Activated CD4-positive, alpha-beta T cell treated with anti-CD3 and anti-CD28 coated beads, Interleukin-2, amount 10 ng/mL, durations not matched to agents 24 days and 14 days (primary cell): ENCODE measurements around the gene KCNIP1. TPM values are rescaled to one million over a fixed set of nuclear protein-coding genes. Genes with fewer than 3 reads are reported as not detected.

ENCODE experiments used
- DNase-seq: peaks from one replicate; pipeline ENCODE4 v3.0.0; 2022
- H3K27ac Mint-ChIP-seq: one replicate; pipeline ENCODE4 v1.8.0; 2022; ENCODE audit warnings: mild to moderate bottlenecking, mixed read lengths
- H3K27me3 Mint-ChIP-seq: one replicate; pipeline ENCODE4 v1.8.0; 2022; ENCODE audit warnings: mixed read lengths
- H3K36me3 Mint-ChIP-seq: one replicate; pipeline ENCODE4 v1.8.0; 2022; ENCODE audit warnings: low read depth, mild to moderate bottlenecking, mixed read lengths
- H3K4me1 Mint-ChIP-seq: one replicate; pipeline ENCODE4 v1.8.0; 2021; ENCODE audit warnings: mixed read lengths
- H3K4me3 Mint-ChIP-seq: one replicate; pipeline ENCODE4 v1.8.0; 2022; ENCODE audit warnings: mild to moderate bottlenecking, moderate library complexity, mixed read lengths
- H3K9me3 Mint-ChIP-seq: one replicate; pipeline ENCODE4 v1.8.0; 2021; ENCODE audit warnings: mixed read lengths
- intact Hi-C: fragments of 100-400 bp; cut with micrococcal nuclease; formaldehyde crosslinking; loops from one replicate; pipeline ENCODE4 v1.15.1; 2023
- total RNA-seq: library from RNA; stranded (reverse); gene quantifications from 2 replicates; pipeline ENCODE4 v1.2.3, GENCODE V29; 2022

Gene KCNIP1
- total RNA-seq, 1 donor from 2014 or later: not detected

DNA sequence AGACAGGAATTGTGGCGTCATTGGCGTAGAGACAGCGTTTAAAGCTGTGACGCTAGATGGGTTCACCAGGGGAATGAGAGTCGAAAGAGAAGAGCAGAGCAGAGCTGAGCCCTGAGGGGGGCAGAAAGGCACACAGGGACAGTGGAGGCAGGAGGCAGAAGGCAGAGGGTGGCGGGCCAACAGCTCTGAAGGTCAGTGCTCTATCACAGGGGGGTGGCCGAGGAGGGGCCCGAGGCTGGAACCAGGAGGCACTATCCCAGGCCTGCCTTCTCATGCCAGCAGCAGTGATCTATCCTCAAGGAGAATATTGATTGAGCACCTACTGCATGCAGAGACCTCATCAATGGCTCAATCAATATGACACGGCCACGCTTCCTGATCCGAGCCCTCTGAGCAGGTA is 132.4 kb downstream of the KCNIP1 start:
- Mint-ChIP-seq H3K27me3 (peaks cover 16% of the 10 kb centered on the region), H3K36me3 (no peaks in the 10 kb centered on the region), H3K4me1 (peaks cover 11% of the 10 kb centered on the region), H3K4me3 (no peak overlapping the region), H3K27ac (no peak overlapping the region), H3K9me3 (no peaks in the 10 kb centered on the region)
- DNase-seq: no peak
- intact Hi-C loops: loop anchor here (10.0 kb wide), 1 partner anchor 411 kb away; no protein-coding TSS in a partner anchor

DNA sequence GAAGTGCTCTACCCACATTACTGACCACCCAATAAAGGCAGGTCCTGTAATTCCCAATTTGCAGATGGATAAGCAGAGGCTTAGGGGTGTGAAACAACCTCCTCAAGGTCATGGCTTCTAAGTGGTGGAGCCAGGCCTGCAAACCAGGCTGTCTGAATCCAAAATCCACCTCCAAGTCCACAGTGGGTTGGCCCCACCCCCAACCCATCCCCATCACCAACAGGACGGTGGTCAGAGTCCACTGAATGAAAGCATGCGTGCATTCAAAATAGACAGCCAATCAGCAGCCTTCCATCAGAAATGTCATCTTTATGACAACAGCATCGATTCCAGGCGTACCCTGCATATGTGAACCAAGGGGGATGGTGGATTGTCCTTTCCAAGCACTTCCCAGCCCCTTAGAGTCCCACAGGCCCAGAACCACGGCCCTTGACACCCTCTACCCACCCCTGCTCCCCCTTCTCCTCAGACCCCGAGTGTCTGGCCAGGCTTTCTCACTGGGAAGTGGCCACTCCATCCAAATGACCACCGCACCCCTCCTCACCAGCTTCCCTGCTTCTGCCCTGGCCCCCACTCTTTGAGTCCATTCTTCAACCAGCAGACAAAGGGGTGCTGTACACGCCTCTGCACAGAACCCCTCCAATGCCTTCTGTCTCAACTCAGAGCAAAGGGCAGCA is 133.1 kb downstream of the KCNIP1 start:
- Mint-ChIP-seq H3K4me3 (no peak overlapping the region), H3K9me3 (no peaks in the 10 kb centered on the region), H3K4me1 (peaks cover 11% of the 10 kb centered on the region), H3K27ac (no peak overlapping the region), H3K27me3 (peaks cover 16% of the 10 kb centered on the region), H3K36me3 (no peaks in the 10 kb centered on the region)
- intact Hi-C loops: loop anchor here (10.0 kb wide), 1 partner anchor 412 kb away; no protein-coding TSS in a partner anchor
- DNase-seq: no peak

DNA sequence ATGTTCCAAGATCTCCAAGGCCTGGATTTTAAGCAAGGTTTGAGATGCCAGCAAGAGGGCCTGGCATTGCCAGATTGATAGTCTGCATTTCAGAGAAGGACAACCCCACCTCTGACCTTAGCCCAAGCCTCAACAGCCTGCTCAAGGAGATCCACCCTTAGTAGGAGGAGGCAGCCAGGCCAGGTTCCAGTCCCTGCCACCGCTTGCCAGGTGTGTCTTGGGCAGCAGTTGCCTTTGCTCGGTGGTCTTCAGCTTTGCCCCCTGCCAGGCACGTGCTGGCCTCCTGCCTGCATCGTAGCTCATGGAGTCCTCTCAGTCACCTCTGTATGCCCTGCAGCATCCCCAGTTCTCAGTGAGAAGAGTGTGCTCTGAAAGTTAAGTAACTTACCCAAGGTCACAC is 134.2 kb downstream of the KCNIP1 start:
- Mint-ChIP-seq H3K4me3 (no peak overlapping the region), H3K27me3 (peaks cover 16% of the 10 kb centered on the region), H3K4me1 (peaks cover 8% of the 10 kb centered on the region), H3K9me3 (no peaks in the 10 kb centered on the region), H3K27ac (no peak overlapping the region), H3K36me3 (no peaks in the 10 kb centered on the region)
- intact Hi-C loops: loop anchor here (2.0 to 10.0 kb wide), 2 partner anchors 413 to 705 kb away; no protein-coding TSS in a partner anchor
- DNase-seq: no peak

DNA sequence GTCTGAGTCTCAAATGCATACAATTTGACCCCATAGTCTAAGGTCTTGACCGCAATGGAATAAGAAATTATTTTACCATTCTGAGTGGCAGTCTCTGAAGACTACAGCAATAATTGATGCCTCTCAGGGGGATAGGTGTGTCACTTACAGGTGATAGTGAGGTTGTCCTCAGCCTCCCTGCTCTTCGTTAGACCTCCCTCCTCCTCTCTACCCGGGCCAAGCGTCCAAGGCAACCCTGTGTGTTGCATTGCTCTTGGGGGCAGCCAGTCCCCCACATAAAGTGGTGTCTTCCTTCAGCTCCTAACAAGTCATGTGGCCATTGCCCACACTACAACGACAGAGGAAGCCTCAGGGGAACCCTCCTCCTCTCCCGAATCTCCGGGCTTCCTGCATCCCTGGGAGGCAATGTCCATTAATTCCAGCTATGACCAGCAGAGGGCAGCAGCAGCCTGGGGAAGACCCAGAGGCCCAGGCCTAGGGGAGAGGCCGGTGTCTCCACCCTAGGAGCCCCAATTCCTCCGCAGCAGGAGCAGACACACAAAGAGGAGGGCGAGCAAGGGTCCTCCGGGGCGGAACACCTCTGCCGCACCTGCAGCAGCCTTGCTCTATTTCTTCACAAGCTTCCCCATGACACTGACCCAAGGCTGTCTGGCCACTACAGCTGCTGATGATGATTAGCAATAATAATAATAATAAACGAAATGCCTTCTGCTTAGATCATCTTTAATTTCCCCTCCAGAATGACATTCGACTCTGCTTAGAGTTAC is 134.8 kb downstream of the KCNIP1 start:
- H3K4me1 Mint-ChIP-seq: peaks cover 3% of the 10 kb centered on the region
- intact Hi-C loops: loop anchor here (2.0 to 10.0 kb wide), 2 partner anchors 414 to 704 kb away; no protein-coding TSS in a partner anchor
- H3K4me3 Mint-ChIP-seq: no peak overlapping the region
- peaks cover 12% of the 10 kb centered on the region for H3K27me3 Mint-ChIP-seq
- no peaks in the 10 kb centered on the region for H3K9me3 Mint-ChIP-seq
- no peak overlapping the region for H3K27ac Mint-ChIP-seq
- peak; percentile 89 for DNase-seq
- no peaks in the 10 kb centered on the region for H3K36me3 Mint-ChIP-seq

DNA sequence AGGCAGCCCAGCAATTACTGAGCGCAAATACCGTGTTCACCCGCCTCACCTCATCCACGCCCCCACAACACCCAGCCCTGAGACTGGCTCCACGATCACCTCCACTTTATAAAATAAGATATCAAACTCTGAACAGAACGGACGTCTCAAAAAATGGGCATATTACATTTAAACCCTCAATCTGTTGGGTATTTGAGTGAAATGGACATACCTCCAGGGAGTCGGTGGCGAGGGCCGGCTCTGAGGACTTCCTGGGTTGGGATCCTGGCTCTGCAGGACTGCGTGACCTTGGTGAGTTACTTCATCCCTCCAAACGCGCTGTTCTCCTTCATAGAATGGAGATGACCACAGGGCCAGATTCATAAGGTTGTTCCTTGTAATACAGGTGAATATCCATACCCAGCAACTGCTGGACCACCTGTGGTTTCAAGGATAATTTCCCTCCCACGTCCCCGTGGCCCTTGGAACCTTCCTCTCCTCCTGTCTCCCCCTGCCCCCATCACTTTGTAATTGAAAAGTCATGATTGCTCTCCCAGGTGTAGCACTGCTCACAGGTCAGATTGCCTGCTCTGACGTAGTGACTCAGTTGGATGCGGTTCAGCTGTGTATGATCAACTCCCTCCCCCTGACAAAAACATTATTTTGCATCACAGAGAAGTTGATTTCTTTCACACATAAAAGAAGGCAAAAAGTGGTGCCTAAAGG is 135.6 kb downstream of the KCNIP1 start:
- Mint-ChIP-seq H3K27ac (no peak overlapping the region), H3K27me3 (peaks cover 7% of the 10 kb centered on the region), H3K9me3 (no peaks in the 10 kb centered on the region), H3K4me1 (no peaks in the 10 kb centered on the region), H3K4me3 (no peak overlapping the region), H3K36me3 (no peaks in the 10 kb centered on the region)
- intact Hi-C loops: loop anchor here (2.0 to 10.0 kb wide), 2 partner anchors 415 to 703 kb away; no protein-coding TSS in a partner anchor
- no peak for DNase-seq

GRCh38 chr5:170640731-170641588 is 137.1 kb downstream of the KCNIP1 start:
- Mint-ChIP-seq H3K4me3 (no peak overlapping the region), H3K27me3 (peaks cover 17% of the 10 kb centered on the region), H3K9me3 (no peaks in the 10 kb centered on the region), H3K27ac (no peak overlapping the region), H3K36me3 (no peaks in the 10 kb centered on the region), H3K4me1 (no peaks in the 10 kb centered on the region)
- no peak for DNase-seq
- intact Hi-C loops: no loop called here

DNA sequence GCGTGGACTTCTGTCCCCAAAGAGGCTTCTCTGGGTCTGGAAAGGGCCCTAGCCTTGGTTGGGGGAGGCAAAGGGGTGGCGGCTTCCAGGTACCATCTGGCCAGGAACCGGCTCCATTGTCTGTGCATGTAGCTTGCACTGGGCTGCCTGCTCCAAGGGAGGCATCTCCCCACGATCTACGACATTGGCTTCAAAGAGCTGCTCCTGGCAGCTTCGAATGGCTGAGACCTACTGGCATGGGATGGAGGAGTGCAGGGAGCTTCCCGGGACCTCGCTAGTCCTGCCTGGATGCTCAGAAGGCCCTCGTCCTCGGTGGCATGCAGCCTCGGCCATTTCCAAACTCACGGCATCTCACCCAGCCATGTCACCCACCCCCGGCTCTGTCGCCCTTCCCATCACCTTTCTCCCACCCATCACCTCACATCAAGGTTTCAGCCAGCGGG is 137.8 kb downstream of the KCNIP1 start:
- Mint-ChIP-seq H3K9me3 (no peaks in the 10 kb centered on the region), H3K27me3 (peaks cover 22% of the 10 kb centered on the region), H3K4me3 (no peak overlapping the region), H3K27ac (no peak overlapping the region), H3K36me3 (no peaks in the 10 kb centered on the region), H3K4me1 (no peaks in the 10 kb centered on the region)
- DNase-seq: no peak
- intact Hi-C loops: no loop called here

DNA sequence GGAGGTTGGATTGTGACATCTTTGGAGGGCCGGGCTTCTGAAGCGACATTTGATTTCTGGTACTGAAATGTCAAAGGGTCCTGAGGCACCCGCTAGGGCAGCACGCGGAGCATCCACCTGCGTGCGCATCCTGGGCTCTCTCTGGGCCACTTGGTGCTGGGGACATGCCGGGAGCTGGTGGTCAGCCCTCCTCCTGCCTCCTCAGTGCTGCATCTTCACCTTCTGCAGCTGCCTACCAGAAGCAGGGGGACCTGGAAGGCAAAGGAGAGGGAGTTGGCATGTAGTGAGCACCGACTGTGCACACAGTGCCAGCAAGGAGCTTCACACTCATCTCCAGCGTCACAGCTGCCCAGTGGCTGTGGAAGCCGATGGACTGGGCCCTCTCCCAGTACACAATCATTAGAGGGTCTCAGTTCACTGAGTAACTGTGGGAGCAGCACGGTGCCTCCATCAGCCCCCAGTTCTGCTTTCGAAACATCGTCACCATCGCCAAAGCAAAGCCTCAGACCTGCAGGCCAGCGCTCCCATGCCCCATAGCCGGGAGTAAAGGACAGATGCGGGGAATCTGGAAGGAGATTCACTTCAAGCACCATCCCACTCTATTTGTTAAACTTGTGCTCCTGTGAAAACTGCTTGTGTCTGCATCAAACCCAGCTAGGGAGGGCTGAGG is 138.4 kb downstream of the KCNIP1 start:
- DNase-seq: no peak
- no peaks in the 10 kb centered on the region for H3K36me3 Mint-ChIP-seq
- H3K27ac Mint-ChIP-seq: no peak overlapping the region
- H3K4me3 Mint-ChIP-seq: no peak overlapping the region
- intact Hi-C loops: no loop called here
- H3K27me3 Mint-ChIP-seq: peaks cover 24% of the 10 kb centered on the region
- no peaks in the 10 kb centered on the region for H3K9me3 Mint-ChIP-seq
- H3K4me1 Mint-ChIP-seq: no peaks in the 10 kb centered on the region

GRCh38 chr5:170642776-170643436 is 139.1 kb downstream of the KCNIP1 start:
- H3K4me1 Mint-ChIP-seq: no peaks in the 10 kb centered on the region
- H3K27ac Mint-ChIP-seq: no peak overlapping the region
- H3K9me3 Mint-ChIP-seq: no peaks in the 10 kb centered on the region
- peaks cover 27% of the 10 kb centered on the region for H3K27me3 Mint-ChIP-seq
- H3K4me3 Mint-ChIP-seq: no peak overlapping the region
- intact Hi-C loops: no loop called here
- H3K36me3 Mint-ChIP-seq: no peaks in the 10 kb centered on the region
- no peak for DNase-seq

- Mint-ChIP-seq H3K36me3 (no peaks in the 10 kb centered on the region), H3K27ac (no peak overlapping the region), H3K4me1 (no peaks in the 10 kb centered on the region), H3K9me3 (no peaks in the 10 kb centered on the region), H3K4me3 (no peak overlapping the region), H3K27me3 (peaks cover 30% of the 10 kb centered on the region)
- DNase-seq: no peak
- intact Hi-C loops: no loop called here
These were observed 139.8 kb downstream of the KCNIP1 start for GRCh38 chr5:170643591-170643990.

DNA sequence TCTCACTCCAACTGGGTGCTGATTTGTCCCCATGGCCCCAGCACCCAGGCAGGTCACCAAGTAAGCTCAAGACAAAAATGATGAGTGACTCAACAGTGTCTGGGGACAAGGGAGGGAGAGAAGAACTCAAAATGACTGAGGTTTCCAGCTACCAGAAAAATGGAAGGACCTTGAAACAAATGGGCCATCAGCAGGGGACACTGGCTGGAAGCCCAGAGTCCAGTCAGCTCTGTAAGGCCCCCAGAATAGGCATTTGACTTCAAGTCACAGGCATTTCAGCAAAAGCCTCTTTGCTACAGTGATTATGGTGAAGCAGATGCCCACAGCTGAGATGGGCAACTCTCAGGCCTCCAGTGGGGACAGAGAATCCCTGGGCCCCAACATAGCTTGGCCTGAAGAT is 140.7 kb downstream of the KCNIP1 start:
- no peaks in the 10 kb centered on the region for H3K4me1 Mint-ChIP-seq
- peaks cover 29% of the 10 kb centered on the region for H3K27me3 Mint-ChIP-seq
- H3K27ac Mint-ChIP-seq: no peak overlapping the region
- no peak overlapping the region for H3K4me3 Mint-ChIP-seq
- no peak for DNase-seq
- no peaks in the 10 kb centered on the region for H3K36me3 Mint-ChIP-seq
- no peaks in the 10 kb centered on the region for H3K9me3 Mint-ChIP-seq
- intact Hi-C loops: no loop called here

GRCh38 chr5:170648541-170648940 is 144.7 kb downstream of the KCNIP1 start:
- H3K27me3 Mint-ChIP-seq: peaks cover 30% of the 10 kb centered on the region
- H3K4me3 Mint-ChIP-seq: no peak overlapping the region
- intact Hi-C loops: no loop called here
- no peak overlapping the region for H3K27ac Mint-ChIP-seq
- no peaks in the 10 kb centered on the region for H3K4me1 Mint-ChIP-seq
- H3K9me3 Mint-ChIP-seq: no peaks in the 10 kb centered on the region
- no peaks in the 10 kb centered on the region for H3K36me3 Mint-ChIP-seq
- no peak for DNase-seq
